ENCODE data around the gene HHLA2.
"Not testable (repeated sequence)": the region's sequence is repeated elsewhere in the genome, so short reads cannot be mapped to it uniquely, and the experiment has no call there.

HHLA2 gene

DNA sequence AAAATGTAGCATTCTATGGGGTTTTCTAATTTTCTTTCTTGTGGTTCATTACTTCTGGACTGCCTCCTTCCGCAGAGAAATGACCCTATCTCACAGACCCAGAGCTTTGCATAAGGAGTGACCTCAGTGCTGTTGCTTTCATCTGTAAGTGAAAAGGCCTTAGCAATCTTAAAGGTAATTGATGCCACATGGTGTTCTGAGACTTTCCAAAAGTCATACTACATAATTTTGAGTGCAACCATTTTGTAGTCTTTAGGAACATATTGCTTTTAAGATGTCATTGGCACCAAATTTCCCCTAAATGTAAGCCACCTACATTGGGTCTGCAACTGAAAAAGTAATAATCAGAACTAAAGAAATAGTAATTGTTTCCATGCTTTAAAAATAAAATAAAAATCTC is 9.2 kb upstream of the HHLA2 start:
- no peak for TF ChIP-seq TSHZ2 (CRISPR knock-in tag; IDR thresholded peaks at IDR 0.05)
- TF ChIP-seq OSR1 (CRISPR knock-in tag; IDR thresholded peaks at IDR 0.05) = no peak
- no peak for TF ChIP-seq CSDC2 (CRISPR knock-in tag; IDR thresholded peaks at IDR 0.05)
- TF ChIP-seq TOX (CRISPR knock-in tag; IDR thresholded peaks at IDR 0.05; ENCODE audit: borderline replicate concordance) = no peak
- no peak for TF ChIP-seq ESRRG (CRISPR knock-in tag; IDR thresholded peaks at IDR 0.05)
- TF ChIP-seq SNAI2 (CRISPR knock-in tag; IDR thresholded peaks at IDR 0.05) = no peak
- no peak for TF ChIP-seq GLIS3 (CRISPR knock-in tag; IDR thresholded peaks at IDR 0.05)
- no peak for TF ChIP-seq PPARA (CRISPR knock-in tag; IDR thresholded peaks at IDR 0.05; ENCODE audit: borderline replicate concordance)
- no peak for TF ChIP-seq CREB5 (CRISPR knock-in tag; IDR thresholded peaks at IDR 0.05; ENCODE audit: low read depth)
- no peak for TF ChIP-seq ZNF70 (CRISPR knock-in tag; IDR thresholded peaks at IDR 0.05)
- no peak for TF ChIP-seq ZNF8 (CRISPR knock-in tag; IDR thresholded peaks at IDR 0.05)
- TF ChIP-seq ZFP3 (CRISPR knock-in tag; IDR thresholded peaks at IDR 0.05) = no peak
- no peak for TF ChIP-seq ISL1 (CRISPR knock-in tag; IDR thresholded peaks at IDR 0.05)
- TF ChIP-seq, protein P1, sequence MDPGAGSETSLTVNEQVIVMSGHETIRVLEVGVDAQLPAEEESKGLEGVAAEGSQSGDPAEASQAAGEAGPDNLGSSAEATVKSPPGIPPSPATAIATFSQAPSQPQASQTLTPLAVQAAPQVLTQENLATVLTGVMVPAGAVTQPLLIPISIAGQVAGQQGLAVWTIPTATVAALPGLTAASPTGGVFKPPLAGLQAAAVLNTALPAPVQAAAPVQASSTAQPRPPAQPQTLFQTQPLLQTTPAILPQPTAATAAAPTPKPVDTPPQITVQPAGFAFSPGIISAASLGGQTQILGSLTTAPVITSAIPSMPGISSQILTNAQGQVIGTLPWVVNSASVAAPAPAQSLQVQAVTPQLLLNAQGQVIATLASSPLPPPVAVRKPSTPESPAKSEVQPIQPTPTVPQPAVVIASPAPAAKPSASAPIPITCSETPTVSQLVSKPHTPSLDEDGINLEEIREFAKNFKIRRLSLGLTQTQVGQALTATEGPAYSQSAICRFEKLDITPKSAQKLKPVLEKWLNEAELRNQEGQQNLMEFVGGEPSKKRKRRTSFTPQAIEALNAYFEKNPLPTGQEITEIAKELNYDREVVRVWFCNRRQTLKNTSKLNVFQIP (CRISPR knock-in tag; IDR thresholded peaks at IDR 0.05; ENCODE audit: borderline replicate concordance, low read depth) = no peak
- TF ChIP-seq BACH2 (CRISPR knock-in tag; IDR thresholded peaks at IDR 0.05; ENCODE audit: borderline replicate concordance) = no peak
- no peak for TF ChIP-seq TCF4 (CRISPR knock-in tag; IDR thresholded peaks at IDR 0.05; ENCODE audit: borderline replicate concordance)
- no peak for TF ChIP-seq ZNF565 (CRISPR knock-in tag; conservative IDR thresholded peaks at IDR 0.05; ENCODE audit: low read depth)
- no peak for TF ChIP-seq CSRNP3 (CRISPR knock-in tag; IDR thresholded peaks at IDR 0.05)
- no peak for TF ChIP-seq ARNTL (CRISPR knock-in tag; IDR thresholded peaks at IDR 0.05; ENCODE audit: borderline replicate concordance, low read depth)
- no peak for TF ChIP-seq ZC3H10 (CRISPR knock-in tag; IDR thresholded peaks at IDR 0.05)
- peak; percentile 49; the same call in 2 of the 3 replicates for ATAC-seq

GRCh38 chr3:108288193-108288592 is 8.2 kb upstream of the HHLA2 start:
- ATAC-seq = not testable (repeated sequence)

DNA sequence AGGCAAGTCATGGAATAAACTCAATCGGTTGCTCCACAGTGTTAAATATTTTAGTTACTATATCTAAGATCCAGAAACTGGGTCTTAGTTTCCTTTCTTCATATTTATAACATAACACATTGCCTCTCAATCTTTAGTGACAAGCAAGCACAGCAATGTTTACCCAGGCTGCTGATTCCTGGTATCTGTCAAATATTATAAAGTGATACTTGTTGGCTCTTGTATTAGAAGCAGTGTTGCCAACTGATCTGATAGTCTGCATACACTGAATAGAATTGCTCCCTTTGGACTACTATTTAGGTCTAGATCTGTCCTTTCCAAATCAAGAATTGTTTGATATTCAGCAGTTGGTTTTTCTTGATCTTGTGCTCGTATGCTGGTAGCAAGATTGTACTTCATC is 7.2 kb upstream of the HHLA2 start:
- TF ChIP-seq ZFP30 (CRISPR knock-in tag; IDR thresholded peaks at IDR 0.05) (no peak), ZNF565 (CRISPR knock-in tag; conservative IDR thresholded peaks at IDR 0.05; ENCODE audit: low read depth) (no peak), CREB5 (CRISPR knock-in tag; IDR thresholded peaks at IDR 0.05; ENCODE audit: low read depth) (no peak), ZNF8 (CRISPR knock-in tag; IDR thresholded peaks at IDR 0.05) (no peak), SNAI2 (CRISPR knock-in tag; IDR thresholded peaks at IDR 0.05) (no peak), CSRNP3 (CRISPR knock-in tag; IDR thresholded peaks at IDR 0.05) (no peak), OSR1 (CRISPR knock-in tag; IDR thresholded peaks at IDR 0.05) (no peak), ESRRG (CRISPR knock-in tag; IDR thresholded peaks at IDR 0.05) (no peak), ISL1 (CRISPR knock-in tag; IDR thresholded peaks at IDR 0.05) (no peak), ZFP3 (CRISPR knock-in tag; IDR thresholded peaks at IDR 0.05) (no peak), PPARA (CRISPR knock-in tag; IDR thresholded peaks at IDR 0.05; ENCODE audit: borderline replicate concordance) (no peak), RARB (CRISPR knock-in tag; IDR thresholded peaks at IDR 0.05) (no peak)
- TF ChIP-seq, protein P2, sequence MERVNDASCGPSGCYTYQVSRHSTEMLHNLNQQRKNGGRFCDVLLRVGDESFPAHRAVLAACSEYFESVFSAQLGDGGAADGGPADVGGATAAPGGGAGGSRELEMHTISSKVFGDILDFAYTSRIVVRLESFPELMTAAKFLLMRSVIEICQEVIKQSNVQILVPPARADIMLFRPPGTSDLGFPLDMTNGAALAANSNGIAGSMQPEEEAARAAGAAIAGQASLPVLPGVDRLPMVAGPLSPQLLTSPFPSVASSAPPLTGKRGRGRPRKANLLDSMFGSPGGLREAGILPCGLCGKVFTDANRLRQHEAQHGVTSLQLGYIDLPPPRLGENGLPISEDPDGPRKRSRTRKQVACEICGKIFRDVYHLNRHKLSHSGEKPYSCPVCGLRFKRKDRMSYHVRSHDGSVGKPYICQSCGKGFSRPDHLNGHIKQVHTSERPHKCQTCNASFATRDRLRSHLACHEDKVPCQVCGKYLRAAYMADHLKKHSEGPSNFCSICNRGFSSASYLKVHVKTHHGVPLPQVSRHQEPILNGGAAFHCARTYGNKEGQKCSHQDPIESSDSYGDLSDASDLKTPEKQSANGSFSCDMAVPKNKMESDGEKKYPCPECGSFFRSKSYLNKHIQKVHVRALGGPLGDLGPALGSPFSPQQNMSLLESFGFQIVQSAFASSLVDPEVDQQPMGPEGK (CRISPR knock-in tag; IDR thresholded peaks at IDR 0.05; ENCODE audit: borderline replicate concordance) = no peak
- ATAC-seq = no peak

All from SK-N-SH treated with all-trans-retinoic acid at 6 μM for 48 hours (cell line).